Ascending aorta (tissue), 2 donors: ENCODE data around the gene ATRNL1. TPM values are rescaled to one million over a fixed set of nuclear protein-coding genes. Genes with fewer than 3 reads are reported as not detected.

Source experiments
- DNase-seq, 2 donors: peaks; one replicate each; pipeline ENCODE4 v3.0.0-alpha.2; 2019; ENCODE audit warnings: low spot score in 2 of 2
- H3K27ac ChIP-seq, 2 donors: fragments of 200-600 bp; sonication (generic); one replicate each; pipeline ENCODE4 v1.5.1; 2016 to 2017; ENCODE audit warnings: mild to moderate bottlenecking in 1 of 2
- H3K27me3 ChIP-seq: fragments of 200-600 bp; sonication (generic); one replicate; pipeline ENCODE4 v1.5.1; 2017
- H3K36me3 ChIP-seq, 2 donors: fragments of 200-600 bp; sonication (generic); one replicate each; pipeline ENCODE4 v1.5.1; 2016
- H3K4me1 ChIP-seq, 2 donors: fragments of 200-600 bp; sonication (generic); one replicate each; pipeline ENCODE4 v1.5.1; 2016 to 2017; ENCODE audit warnings: mild to moderate bottlenecking in 1 of 2
- H3K4me3 ChIP-seq, 2 donors: fragments of 200-600 bp; sonication (generic); one replicate each; pipeline ENCODE4 v1.5.1; 2016 to 2017; ENCODE audit warnings: mild to moderate bottlenecking in 1 of 2
- H3K9me3 ChIP-seq, 2 donors: fragments of 200-600 bp; sonication (generic); one replicate each; pipeline ENCODE4 v1.5.1; 2016
- CTCF ChIP-seq, 3 experiments: fragments of 200-600 bp in 2 of 3; fragments of 450-650 bp in 1 of 3; sonication (generic) in 2 of 3; IDR thresholded peaks; one replicate each; pipeline ENCODE4 v1.5.1; 2016 to 2019; ENCODE audit warnings: antibody characterized with exemption in 3 of 3, mild to moderate bottlenecking in 1 of 3, moderate library complexity in 1 of 3
- intact Hi-C: fragments of 100-400 bp; cut with DNase I; formaldehyde crosslinking; loops from one replicate; pipeline ENCODE4 v1.15.1; 2023
- total RNA-seq: library from RNA; depleted of rRNA; stranded (reverse); fragments of >200 nt; gene quantifications from one replicate; pipeline ENCODE4 v1.1.0, GENCODE V29; 2016

Gene ATRNL1
- total RNA-seq, 1 donor from 2014 or later = 15.4 TPM

- Histone ChIP-seq H3K27ac (no peak overlapping the region), H3K9me3 (no peaks in the 10 kb centered on the region), H3K27me3 (no peaks in the 10 kb centered on the region), H3K4me3 (no peak overlapping the region), H3K4me1 (peaks cover 4 to 8% of the 10 kb centered on the region in 2 donors), H3K36me3 (no peaks in the 10 kb centered on the region)
- intact Hi-C loops = no loop called here
- no peak for TF ChIP-seq CTCF (IDR thresholded peaks at IDR 0.05)
- no peak for DNase-seq
These were observed 858.1 kb downstream of the ATRNL1 start for GRCh38 chr10:115951242-115951641.

- intact Hi-C loops = no loop called here
- TF ChIP-seq CTCF (IDR thresholded peaks at IDR 0.05) = no peak
These were observed 860.1 kb downstream of the ATRNL1 start for GRCh38 chr10:115953281-115953680.

GRCh38 chr10:115953968-115954367, 860.8 kb downstream of the ATRNL1 start:
- no peak for TF ChIP-seq CTCF (IDR thresholded peaks at IDR 0.05)
- no peak overlapping the region for H3K27ac ChIP-seq
- no peaks in the 10 kb centered on the region for H3K9me3 ChIP-seq
- intact Hi-C loops = no loop called here
- no peak for DNase-seq
- peaks cover 4 to 8% of the 10 kb centered on the region in 2 donors for H3K4me1 ChIP-seq
- H3K4me3 ChIP-seq = no peak overlapping the region
- no peaks in the 10 kb centered on the region for H3K27me3 ChIP-seq
- H3K36me3 ChIP-seq = no peaks in the 10 kb centered on the region

More at GRCh38 chr10:115953281-115953680, 860.1 kb downstream of the ATRNL1 start:
- Histone ChIP-seq H3K4me1 (peaks cover 4 to 8% of the 10 kb centered on the region in 2 donors), H3K36me3 (no peaks in the 10 kb centered on the region), H3K27ac (no peak overlapping the region), H3K27me3 (no peaks in the 10 kb centered on the region), H3K4me3 (no peak overlapping the region), H3K9me3 (no peaks in the 10 kb centered on the region)
- no peak for DNase-seq

- no peak for DNase-seq
- no peaks in the 10 kb centered on the region for H3K36me3 ChIP-seq
- intact Hi-C loops = no loop called here
- H3K4me3 ChIP-seq = no peak overlapping the region
- H3K27ac ChIP-seq = no peak overlapping the region
- no peak for TF ChIP-seq CTCF (IDR thresholded peaks at IDR 0.05)
- no peaks in the 10 kb centered on the region for H3K27me3 ChIP-seq
- H3K9me3 ChIP-seq = no peaks in the 10 kb centered on the region
- H3K4me1 ChIP-seq = peaks cover 2 to 3% of the 10 kb centered on the region in 2 donors
These were observed 863.3 kb downstream of the ATRNL1 start for GRCh38 chr10:115956225-115957011.

GRCh38 chr10:115957012-115957399, 863.8 kb downstream of the ATRNL1 start:
- Histone ChIP-seq H3K4me1 (peaks cover 0 to under 1% of the 10 kb centered on the region in 2 donors), H3K36me3 (no peaks in the 10 kb centered on the region), H3K27ac (no peak overlapping the region), H3K27me3 (no peaks in the 10 kb centered on the region), H3K4me3 (no peak overlapping the region), H3K9me3 (no peaks in the 10 kb centered on the region)
- no peak for DNase-seq
- intact Hi-C loops = no loop called here
- TF ChIP-seq CTCF (IDR thresholded peaks at IDR 0.05) = no peak
